ENCODE results near the gene ZP3. TPM values are rescaled to one million over a fixed set of nuclear protein-coding genes. Genes with fewer than 3 reads are reported as not detected.
"Not testable (repeated sequence)": the region's sequence is repeated elsewhere in the genome, so short reads cannot be mapped to it uniquely, and the experiment has no call there.

The ZP3 gene
- total RNA-seq, 1 experiment from 2014 or later = 5.4 TPM

DNA sequence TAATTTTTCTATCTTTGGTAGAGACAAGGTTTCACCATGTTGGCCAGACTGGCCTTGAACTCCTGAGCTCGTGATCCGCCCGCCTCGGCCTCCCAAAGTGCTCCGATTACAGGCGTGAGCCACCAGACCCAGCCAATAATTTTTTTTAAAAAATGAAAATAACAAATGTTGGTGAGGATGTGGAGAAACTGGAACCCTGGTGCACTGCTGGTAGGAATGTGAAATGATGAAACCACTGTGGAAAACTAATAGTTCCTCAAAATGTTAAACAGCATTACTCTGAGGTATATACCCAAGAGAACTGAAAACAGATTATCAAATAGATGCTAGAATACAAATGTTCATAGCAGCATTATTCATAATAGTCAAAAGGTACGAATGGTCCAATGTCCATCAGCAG, 42.9 kb upstream of the ZP3 start:
- DNase-seq = no peak
- BruUV-seq (replicated peaks) = no TSS peak
- CTCF ChIA-PET = no interaction called here
- Mint-ChIP-seq H3K9me3 (ENCODE audit: low read depth, unreplicated experiment) (no peaks in the 10 kb centered on the region), H3K36me3 (ENCODE audit: insufficient read depth, unreplicated experiment) (no peaks in the 10 kb centered on the region), H3K27me3 (ENCODE audit: unreplicated experiment) (no peaks in the 10 kb centered on the region), H3K27ac (ENCODE audit: unreplicated experiment) (no peak overlapping the region), H3K4me1 (ENCODE audit: low read depth, unreplicated experiment) (peaks cover 7% of the 10 kb centered on the region), H3K4me3 (ENCODE audit: low read depth, unreplicated experiment) (no peak overlapping the region)
- TF ChIP-seq, protein P1, sequence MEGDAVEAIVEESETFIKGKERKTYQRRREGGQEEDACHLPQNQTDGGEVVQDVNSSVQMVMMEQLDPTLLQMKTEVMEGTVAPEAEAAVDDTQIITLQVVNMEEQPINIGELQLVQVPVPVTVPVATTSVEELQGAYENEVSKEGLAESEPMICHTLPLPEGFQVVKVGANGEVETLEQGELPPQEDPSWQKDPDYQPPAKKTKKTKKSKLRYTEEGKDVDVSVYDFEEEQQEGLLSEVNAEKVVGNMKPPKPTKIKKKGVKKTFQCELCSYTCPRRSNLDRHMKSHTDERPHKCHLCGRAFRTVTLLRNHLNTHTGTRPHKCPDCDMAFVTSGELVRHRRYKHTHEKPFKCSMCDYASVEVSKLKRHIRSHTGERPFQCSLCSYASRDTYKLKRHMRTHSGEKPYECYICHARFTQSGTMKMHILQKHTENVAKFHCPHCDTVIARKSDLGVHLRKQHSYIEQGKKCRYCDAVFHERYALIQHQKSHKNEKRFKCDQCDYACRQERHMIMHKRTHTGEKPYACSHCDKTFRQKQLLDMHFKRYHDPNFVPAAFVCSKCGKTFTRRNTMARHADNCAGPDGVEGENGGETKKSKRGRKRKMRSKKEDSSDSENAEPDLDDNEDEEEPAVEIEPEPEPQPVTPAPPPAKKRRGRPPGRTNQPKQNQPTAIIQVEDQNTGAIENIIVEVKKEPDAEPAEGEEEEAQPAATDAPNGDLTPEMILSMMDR (IDR thresholded peaks at IDR 0.05; ENCODE audit: unreplicated experiment) = no peak
- intact Hi-C loops (cut with micrococcal nuclease; ENCODE audit: unreplicated experiment) = no loop called here

DNA sequence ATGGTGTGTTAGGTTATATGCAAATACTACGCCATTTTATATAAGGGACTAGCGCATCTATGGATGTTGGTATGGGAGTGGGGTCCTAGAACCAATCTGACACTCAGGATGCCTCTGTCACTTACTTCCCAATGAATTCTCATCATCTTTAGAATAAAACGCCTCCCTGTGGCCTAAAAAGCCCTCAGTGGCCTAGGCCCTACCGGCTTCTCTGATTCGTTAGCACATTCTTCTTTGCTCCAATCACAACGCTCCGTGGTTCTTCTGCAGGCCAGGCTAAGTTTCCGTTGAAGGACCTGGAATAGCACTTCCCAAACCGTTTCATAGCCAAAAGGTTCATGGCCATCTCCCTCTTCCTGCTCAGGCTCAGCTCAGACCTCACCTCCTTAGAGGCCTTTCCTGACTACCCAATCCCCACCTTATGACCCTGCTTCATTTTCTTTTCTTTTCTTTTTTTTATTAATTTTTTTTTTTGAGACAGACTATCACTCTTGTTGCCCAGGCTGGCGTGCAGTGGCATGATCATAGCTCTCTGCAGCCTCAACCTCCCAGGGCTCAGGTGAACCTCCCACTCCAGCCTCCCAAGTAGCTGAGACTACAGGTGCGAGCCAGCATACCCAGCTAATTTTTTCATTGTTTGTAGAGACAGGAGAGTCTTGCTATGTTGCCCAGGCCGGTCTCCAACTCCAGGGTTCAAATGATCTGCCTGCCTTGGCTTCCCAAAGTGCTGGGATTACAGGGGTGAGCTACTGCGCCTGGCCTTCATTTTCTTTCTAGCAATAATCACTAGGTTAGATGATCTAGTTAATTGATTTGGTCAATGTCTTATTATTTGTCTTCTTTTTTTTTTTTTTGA, 41.4 kb upstream of the ZP3 start:
- DNase-seq = no peak
- no peaks in the 10 kb centered on the region for H3K9me3 Mint-ChIP-seq (ENCODE audit: low read depth, unreplicated experiment)
- TF ChIP-seq, protein P1 (IDR thresholded peaks at IDR 0.05; ENCODE audit: unreplicated experiment) = no peak
- intact Hi-C loops (cut with micrococcal nuclease; ENCODE audit: unreplicated experiment) = no loop called here
- peaks cover 4% of the 10 kb centered on the region for H3K36me3 Mint-ChIP-seq (ENCODE audit: insufficient read depth, unreplicated experiment)
- BruUV-seq (replicated peaks) = no TSS peak
- no peak overlapping the region for H3K27ac Mint-ChIP-seq (ENCODE audit: unreplicated experiment)
- CTCF ChIA-PET = no interaction called here
- no peak overlapping the region for H3K4me3 Mint-ChIP-seq (ENCODE audit: low read depth, unreplicated experiment)
- H3K27me3 Mint-ChIP-seq (ENCODE audit: unreplicated experiment) = no peaks in the 10 kb centered on the region
- peaks cover under 1% of the 10 kb centered on the region for H3K4me1 Mint-ChIP-seq (ENCODE audit: low read depth, unreplicated experiment)

DNA sequence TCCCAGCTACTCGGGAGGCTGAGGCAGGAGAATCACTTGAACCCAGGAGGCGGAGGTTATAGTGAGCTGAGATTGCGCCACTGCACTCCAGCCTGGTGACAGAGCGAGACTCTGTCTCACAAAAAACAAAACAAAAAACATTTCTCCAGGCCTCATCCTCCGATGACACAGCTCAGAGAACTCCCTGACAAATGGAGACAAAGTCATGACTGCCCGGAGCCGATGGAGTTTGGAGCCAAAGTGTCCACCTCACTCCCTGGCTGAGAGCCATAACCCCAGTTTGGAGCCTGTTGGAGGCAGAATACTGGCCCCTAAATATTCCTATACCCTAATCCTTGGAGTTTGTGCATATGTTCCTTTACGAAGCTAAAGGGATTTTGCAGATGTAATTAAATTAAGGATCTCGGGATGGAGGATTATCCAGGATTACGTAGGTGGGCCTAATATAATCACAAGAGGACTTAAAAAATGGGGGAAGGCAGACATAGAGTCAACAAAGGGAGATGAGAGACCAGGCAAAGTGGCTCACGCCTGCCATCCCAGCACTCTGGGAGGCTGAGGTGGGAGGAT, 38.0 kb upstream of the ZP3 start:
- CTCF ChIA-PET = no interaction called here

DNA sequence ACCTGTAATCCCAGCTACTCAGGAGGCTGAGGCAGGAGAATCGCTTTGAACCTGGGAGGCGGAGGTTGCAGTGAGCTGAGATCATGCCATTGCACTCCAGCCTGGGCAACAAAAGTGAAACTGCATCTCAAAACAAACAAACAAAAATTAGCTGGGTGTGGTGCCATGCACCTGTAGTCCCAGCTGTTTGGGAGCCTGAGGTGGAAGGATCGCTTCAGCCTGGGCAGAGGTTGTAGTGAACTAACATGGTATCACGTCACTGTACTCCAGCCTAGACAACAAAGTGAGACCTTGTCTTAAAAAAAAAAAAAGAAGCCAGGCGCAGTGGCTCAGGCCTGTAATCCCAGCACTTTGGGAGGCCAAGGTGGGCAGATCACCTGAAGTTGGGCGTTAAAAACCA, 37.0 kb upstream of the ZP3 start:
- H3K4me1 Mint-ChIP-seq (ENCODE audit: low read depth, unreplicated experiment); intact Hi-C loops (cut with micrococcal nuclease; ENCODE audit: unreplicated experiment); H3K4me3 Mint-ChIP-seq (ENCODE audit: low read depth, unreplicated experiment); H3K27ac Mint-ChIP-seq (ENCODE audit: unreplicated experiment); DNase-seq; H3K9me3 Mint-ChIP-seq (ENCODE audit: low read depth, unreplicated experiment); BruUV-seq (replicated peaks); H3K36me3 Mint-ChIP-seq (ENCODE audit: insufficient read depth, unreplicated experiment); H3K27me3 Mint-ChIP-seq (ENCODE audit: unreplicated experiment); CTCF ChIA-PET: not testable (repeated sequence)

More for the DNA sequence above, 38.0 kb upstream of the ZP3 start:
- Mint-ChIP-seq H3K9me3 (ENCODE audit: low read depth, unreplicated experiment) (no peaks in the 10 kb centered on the region), H3K36me3 (ENCODE audit: insufficient read depth, unreplicated experiment) (peaks cover 5% of the 10 kb centered on the region), H3K4me3 (ENCODE audit: low read depth, unreplicated experiment) (no peak overlapping the region), H3K27me3 (ENCODE audit: unreplicated experiment) (no peaks in the 10 kb centered on the region), H3K4me1 (ENCODE audit: low read depth, unreplicated experiment) (no peaks in the 10 kb centered on the region), H3K27ac (ENCODE audit: unreplicated experiment) (no peak overlapping the region)
- TF ChIP-seq, protein P1 (IDR thresholded peaks at IDR 0.05; ENCODE audit: unreplicated experiment) = no peak
- intact Hi-C loops (cut with micrococcal nuclease; ENCODE audit: unreplicated experiment) = no loop called here
- DNase-seq = no peak
- BruUV-seq (replicated peaks) = no TSS peak

- intact Hi-C loops (cut with micrococcal nuclease; ENCODE audit: unreplicated experiment) = no loop called here
Observed at GRCh38 chr7:76390092-76390491, 34.7 kb upstream of the ZP3 start.

More at GRCh38 chr7:76390092-76390491, 34.7 kb upstream of the ZP3 start:
- Mint-ChIP-seq H3K36me3 (ENCODE audit: insufficient read depth, unreplicated experiment) (peaks cover 25% of the 10 kb centered on the region), H3K27me3 (ENCODE audit: unreplicated experiment) (no peaks in the 10 kb centered on the region), H3K9me3 (ENCODE audit: low read depth, unreplicated experiment) (no peaks in the 10 kb centered on the region), H3K4me3 (ENCODE audit: low read depth, unreplicated experiment) (no peak overlapping the region), H3K27ac (ENCODE audit: unreplicated experiment) (no peak overlapping the region), H3K4me1 (ENCODE audit: low read depth, unreplicated experiment) (no peaks in the 10 kb centered on the region)
- DNase-seq = no peak
- BruUV-seq (replicated peaks) = no TSS peak
- CTCF ChIA-PET = interaction anchor here (0.5 kb wide), 1 partner anchor 22 kb away, joined by 4 read pairs; no protein-coding TSS in a partner anchor
- TF ChIP-seq, protein P1 (IDR thresholded peaks at IDR 0.05; ENCODE audit: unreplicated experiment) = no peak

All from Calu3 (cell line).